T-helper 17 cell (primary cell): Measurements from ENCODE around the gene RACGAP1. TPM values are rescaled to one million over a fixed set of nuclear protein-coding genes. Genes with fewer than 3 reads are reported as not detected.

Experiments
- ATAC-seq: fragments of 150-1000 bp; cut with Tn5 transposase; 2 replicates; pipeline ENCODE4 v1.10.0; 2021; ENCODE audit warnings: mild to moderate bottlenecking, moderate library complexity
- DNase-seq, 3 donors: peaks; one replicate each; pipeline versions ENCODE4 v3.0.0 to v3.0.0-alpha.2; 2020 to 2021
- H3K9me3 ChIP-seq: one replicate; pipeline ENCODE4 v1.7.0; 2013; ENCODE audit warnings: low read length, mild to moderate bottlenecking; ENCODE audit not compliant: control insufficient read depth, poor library complexity, severe bottlenecking
- H3K27ac Mint-ChIP-seq: one replicate; pipeline ENCODE4 v1.8.0; 2022; ENCODE audit warnings: mild to moderate bottlenecking, moderate library complexity, mixed read lengths
- H3K27me3 Mint-ChIP-seq: one replicate; pipeline ENCODE4 v1.8.0; 2022; ENCODE audit warnings: mixed read lengths
- H3K36me3 Mint-ChIP-seq: one replicate; pipeline ENCODE4 v1.8.0; 2022; ENCODE audit warnings: low read depth, mixed read lengths
- H3K4me1 Mint-ChIP-seq: one replicate; pipeline ENCODE4 v1.8.0; 2022; ENCODE audit warnings: mild to moderate bottlenecking, mixed read lengths
- H3K4me3 Mint-ChIP-seq: one replicate; pipeline ENCODE4 v1.8.0; 2022; ENCODE audit warnings: mild to moderate bottlenecking, moderate library complexity, mixed read lengths
- total RNA-seq, 4 donors: library from RNA in 2 of 4; stranded (reverse) in 2 of 4; gene quantifications; one replicate each; pipeline ENCODE4 v1.2.3 and lab custom pipeline; 2022 to 2026

The RACGAP1 gene
- total RNA-seq, 2 donors from 2014 or later, result 6.8 to 7.3 TPM

- Mint-ChIP-seq H3K36me3 (peaks cover 16% of the 10 kb centered on the region), H3K4me1 (peaks cover 20% of the 10 kb centered on the region), H3K27ac (no peak overlapping the region), H3K4me3 (no peak overlapping the region), H3K27me3 (peaks cover 79% of the 10 kb centered on the region)
- ATAC-seq (no peak), DNase-seq (no peak)
- no peaks in the 10 kb centered on the region for H3K9me3 ChIP-seq
These were observed 34.8 kb upstream of the RACGAP1 start for GRCh38 chr12:50060120-50060468.

DNA sequence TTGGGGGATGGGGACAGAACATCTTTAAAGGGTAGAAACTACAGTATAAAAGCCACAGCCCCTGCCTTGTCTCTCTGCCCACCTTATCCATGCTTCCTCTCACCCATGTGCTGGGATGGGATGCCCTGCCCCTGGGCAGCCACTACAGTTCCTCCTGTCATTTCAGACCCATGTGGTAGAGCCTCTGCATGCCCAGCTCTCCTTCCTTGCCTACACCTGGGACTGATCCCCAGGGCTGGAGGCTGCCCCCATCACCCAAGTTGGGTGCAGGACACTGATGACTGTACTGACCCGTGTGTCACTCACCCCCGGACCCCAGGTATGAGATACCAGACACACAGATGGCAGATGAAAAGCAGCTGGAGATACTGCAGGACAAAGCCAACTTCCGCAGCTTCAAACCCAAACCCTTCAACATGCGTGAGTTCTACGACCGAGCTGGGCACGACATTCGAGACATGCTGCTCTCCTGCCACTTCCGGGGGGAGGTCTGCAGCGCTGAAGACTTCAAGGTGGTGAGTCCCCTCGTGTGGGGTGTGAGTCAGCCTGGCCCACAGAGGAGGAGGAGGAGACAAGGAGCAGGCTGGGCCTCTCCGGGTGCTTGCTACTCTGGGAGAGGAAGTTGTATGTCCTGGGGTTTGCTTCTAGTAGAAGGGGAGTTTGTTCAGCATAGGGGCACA, 34.3 kb upstream of the RACGAP1 start:
- no peaks in the 10 kb centered on the region for H3K9me3 ChIP-seq
- peaks cover 77% of the 10 kb centered on the region for H3K27me3 Mint-ChIP-seq
- peaks cover 16% of the 10 kb centered on the region for H3K36me3 Mint-ChIP-seq
- peak overlapping the region; percentile 41 for H3K4me3 Mint-ChIP-seq
- no peak overlapping the region for H3K27ac Mint-ChIP-seq
- DNase-seq, result no peak
- ATAC-seq, result no peak
- H3K4me1 Mint-ChIP-seq, result peaks cover 20% of the 10 kb centered on the region

DNA sequence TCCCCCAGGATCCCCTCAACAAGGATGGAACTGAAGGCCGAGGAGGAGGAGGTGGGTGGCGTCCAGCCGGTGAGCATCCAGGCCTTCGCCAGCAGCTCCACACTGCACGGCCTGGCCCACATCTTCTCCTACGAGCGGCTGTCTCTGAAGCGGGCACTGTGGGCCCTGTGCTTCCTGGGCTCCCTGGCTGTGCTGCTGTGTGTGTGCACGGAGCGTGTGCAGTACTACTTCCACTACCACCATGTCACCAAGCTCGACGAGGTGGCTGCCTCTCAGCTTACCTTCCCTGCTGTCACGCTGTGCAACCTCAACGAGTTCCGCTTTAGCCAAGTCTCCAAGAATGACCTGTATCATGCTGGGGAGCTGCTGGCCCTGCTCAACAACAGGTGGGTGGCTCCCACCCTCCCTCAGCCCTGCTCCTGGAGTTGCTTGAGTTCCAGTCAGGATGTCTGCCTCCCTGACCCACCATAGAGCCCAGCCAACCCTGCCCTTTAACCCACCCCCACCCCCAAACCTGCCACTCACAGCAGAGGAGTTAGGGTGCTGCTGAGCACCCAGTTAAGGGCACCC, 33.5 kb upstream of the RACGAP1 start:
- H3K27ac Mint-ChIP-seq, result no peak overlapping the region
- peaks cover 20% of the 10 kb centered on the region for H3K4me1 Mint-ChIP-seq
- no peak for ATAC-seq
- peaks cover 75% of the 10 kb centered on the region for H3K27me3 Mint-ChIP-seq
- peak overlapping the region; percentile 41 for H3K4me3 Mint-ChIP-seq
- H3K9me3 ChIP-seq, result no peaks in the 10 kb centered on the region
- H3K36me3 Mint-ChIP-seq, result peaks cover 16% of the 10 kb centered on the region
- no peak for DNase-seq

- H3K9me3 ChIP-seq, result no peaks in the 10 kb centered on the region
- H3K27ac Mint-ChIP-seq, result no peak overlapping the region
- H3K4me3 Mint-ChIP-seq, result peak overlapping the region; percentile 81
- H3K4me1 Mint-ChIP-seq, result peaks cover 20% of the 10 kb centered on the region
- ATAC-seq (no peak), DNase-seq (no peak)
- H3K36me3 Mint-ChIP-seq, result peaks cover 13% of the 10 kb centered on the region
- H3K27me3 Mint-ChIP-seq, result peaks cover 75% of the 10 kb centered on the region
These were observed 32.8 kb upstream of the RACGAP1 start for GRCh38 chr12:50057896-50058670.

GRCh38 chr12:50057000-50057841, 31.9 kb upstream of the RACGAP1 start, which contains the start of gene ASIC1:
Gene ASIC1 (plus strand): TSS chr12:50057596. CDS start chr12:50058767, 1,171 bp downstream.
- ATAC-seq, result peak; percentile 66
- Mint-ChIP-seq H3K36me3 (peaks cover 17% of the 10 kb centered on the region), H3K4me1 (peaks cover 23% of the 10 kb centered on the region), H3K27me3 (peaks cover 77% of the 10 kb centered on the region), H3K27ac (no peak within 1 kb of the TSS), H3K4me3 (peak within 1 kb of the TSS; percentile 96)
- peak in 2 of 3 donors; percentile 19 to 21 for DNase-seq
- H3K9me3 ChIP-seq, result no peaks in the 10 kb centered on the region

- no peak for ATAC-seq
- no peaks in the 10 kb centered on the region for H3K9me3 ChIP-seq
- H3K27me3 Mint-ChIP-seq, result peaks cover 78% of the 10 kb centered on the region
- H3K36me3 Mint-ChIP-seq, result peaks cover 16% of the 10 kb centered on the region
- peak overlapping the region; percentile 96 for H3K4me3 Mint-ChIP-seq
- H3K27ac Mint-ChIP-seq, result no peak overlapping the region
- DNase-seq, result no peak
- H3K4me1 Mint-ChIP-seq, result peaks cover 23% of the 10 kb centered on the region
These were observed 31.3 kb upstream of the RACGAP1 start for GRCh38 chr12:50056639-50056976.

DNA sequence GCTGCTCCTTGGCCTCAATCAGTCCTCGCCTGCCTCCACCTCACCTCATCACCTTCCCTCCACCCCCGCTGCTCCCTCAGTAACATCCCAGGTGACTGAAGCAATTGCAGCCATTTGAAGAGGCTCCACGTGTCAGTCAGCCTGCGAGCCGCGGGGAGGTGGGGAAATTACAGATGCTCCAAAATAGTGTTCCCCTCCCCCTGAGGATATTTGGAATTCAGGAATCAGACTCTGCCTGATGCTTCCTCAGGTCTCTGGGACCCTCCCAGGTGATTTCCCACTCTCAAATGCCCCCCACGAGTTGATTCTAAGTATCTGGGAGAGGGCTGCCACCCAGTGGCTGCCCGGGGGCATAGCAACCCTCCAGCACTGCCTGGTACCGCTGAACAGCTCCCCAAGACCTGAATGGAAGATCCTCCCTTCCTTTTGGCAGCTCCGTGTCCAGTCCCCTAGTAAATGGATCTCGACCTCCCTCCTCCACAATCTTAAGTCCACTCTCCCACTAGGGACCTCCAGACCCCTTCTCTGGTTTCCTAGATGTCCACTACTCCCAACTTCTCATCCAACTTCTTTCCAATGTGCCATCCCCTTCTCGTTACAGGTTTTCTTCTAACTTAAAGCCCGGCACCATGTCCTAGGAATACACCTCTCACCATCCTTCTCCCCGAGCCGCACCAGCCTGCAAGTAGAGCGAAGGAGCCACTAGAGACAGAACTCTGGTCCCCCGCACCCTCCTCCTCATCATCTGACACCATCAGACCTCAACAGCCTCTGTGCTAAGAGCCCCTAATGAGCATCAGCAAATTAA, 30.7 kb upstream of the RACGAP1 start:
- H3K4me3 Mint-ChIP-seq, result peak overlapping the region; percentile 96
- peaks cover 23% of the 10 kb centered on the region for H3K4me1 Mint-ChIP-seq
- H3K27me3 Mint-ChIP-seq, result peaks cover 78% of the 10 kb centered on the region
- ATAC-seq, result peak; percentile 75
- H3K36me3 Mint-ChIP-seq, result peaks cover 18% of the 10 kb centered on the region
- DNase-seq, result peak; percentile 37 to 39 (median 39)
- no peak overlapping the region for H3K27ac Mint-ChIP-seq
- no peaks in the 10 kb centered on the region for H3K9me3 ChIP-seq

DNA sequence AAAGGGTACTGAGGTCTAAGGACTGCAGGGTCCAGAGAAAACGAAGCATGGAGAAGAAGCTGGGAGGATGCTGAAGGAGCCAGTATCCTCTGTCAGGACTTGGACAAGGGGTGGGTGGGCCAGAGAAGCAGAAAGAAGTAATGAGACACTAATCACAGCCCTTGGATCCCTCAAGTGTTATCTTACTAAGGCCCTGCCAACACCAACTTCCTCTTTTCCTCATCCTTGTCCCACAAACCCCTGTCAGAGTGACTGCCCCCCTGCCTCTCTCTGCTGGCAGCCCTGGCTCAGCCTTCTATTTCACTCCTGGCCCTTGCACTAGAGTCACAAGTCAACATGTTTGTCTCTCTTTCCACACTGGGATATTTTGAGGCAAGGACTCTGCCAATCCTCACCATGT, 28.3 kb upstream of the RACGAP1 start:
- peaks cover 77% of the 10 kb centered on the region for H3K27me3 Mint-ChIP-seq
- DNase-seq (no peak), ATAC-seq (no peak)
- peaks cover 18% of the 10 kb centered on the region for H3K4me1 Mint-ChIP-seq
- H3K9me3 ChIP-seq, result no peaks in the 10 kb centered on the region
- H3K4me3 Mint-ChIP-seq, result no peak overlapping the region
- H3K27ac Mint-ChIP-seq, result no peak overlapping the region
- H3K36me3 Mint-ChIP-seq, result peaks cover 23% of the 10 kb centered on the region

- H3K4me1 Mint-ChIP-seq, result peaks cover 18% of the 10 kb centered on the region
- H3K4me3 Mint-ChIP-seq, result no peak overlapping the region
- H3K27ac Mint-ChIP-seq, result no peak overlapping the region
- DNase-seq (no peak), ATAC-seq (no peak)
- peaks cover 23% of the 10 kb centered on the region for H3K36me3 Mint-ChIP-seq
- peaks cover 75% of the 10 kb centered on the region for H3K27me3 Mint-ChIP-seq
- H3K9me3 ChIP-seq, result no peaks in the 10 kb centered on the region
These were observed 27.7 kb upstream of the RACGAP1 start for GRCh38 chr12:50052964-50053363.

- Mint-ChIP-seq H3K4me1 (peaks cover 19% of the 10 kb centered on the region), H3K36me3 (peaks cover 23% of the 10 kb centered on the region), H3K27ac (no peak overlapping the region), H3K4me3 (no peak overlapping the region), H3K27me3 (peaks cover 78% of the 10 kb centered on the region)
- DNase-seq (no peak), ATAC-seq (no peak)
- no peaks in the 10 kb centered on the region for H3K9me3 ChIP-seq
These were observed 27.2 kb upstream of the RACGAP1 start for GRCh38 chr12:50052544-50052943.

GRCh38 chr12:50051101-50051806, 26.0 kb upstream of the RACGAP1 start:
- no peak for DNase-seq
- Mint-ChIP-seq H3K27me3 (peaks cover 73% of the 10 kb centered on the region), H3K27ac (no peak overlapping the region), H3K4me3 (no peak overlapping the region), H3K36me3 (peaks cover 16% of the 10 kb centered on the region), H3K4me1 (peaks cover 13% of the 10 kb centered on the region)
- no peak for ATAC-seq
- H3K9me3 ChIP-seq, result no peaks in the 10 kb centered on the region
